ENCODE data around the gene NAT14. TPM values are rescaled to one million over a fixed set of nuclear protein-coding genes. Genes with fewer than 3 reads are reported as not detected.
A peak's percentile ranks its signal among the peaks of the same experiment; 100 is the strongest.

NAT14 gene
- total RNA-seq, 3 donors from 2014 or later, result 1.9 to 11.3 (median 10.8) TPM

GRCh38 chr19:55441319-55441691 is 43.7 kb upstream of the NAT14 start:
- peaks cover 20 to 88% of the 10 kb centered on the region in 2 donors for H3K27me3 ChIP-seq
- H3K27ac ChIP-seq, result no peak overlapping the region
- H3K36me3 ChIP-seq, result no peaks in the 10 kb centered on the region
- H3K4me3 ChIP-seq, result no peak overlapping the region
- H3K9me3 ChIP-seq, result no peaks in the 10 kb centered on the region
- H3K4me1 ChIP-seq, result no peaks in the 10 kb centered on the region
- no peak for DNase-seq (ENCODE audit: low spot score in 2 of 2)
- TF ChIP-seq POLR2A (IDR thresholded peaks at IDR 0.05) (no peak), CTCF (IDR thresholded peaks at IDR 0.05) (no peak), POLR2AphosphoS5 (IDR thresholded peaks at IDR 0.05) (no peak)
- intact Hi-C loops (cut with DNase I; ENCODE audit: low total_unique reads), result no loop called here

- Histone ChIP-seq H3K4me3 (peak overlapping the region in 1 of 3 donors; percentile 46), H3K27me3 (peaks cover 20 to 85% of the 10 kb centered on the region in 2 donors), H3K27ac (no peak overlapping the region), H3K36me3 (no peaks in the 10 kb centered on the region), H3K9me3 (no peaks in the 10 kb centered on the region), H3K4me1 (no peaks in the 10 kb centered on the region)
- intact Hi-C loops (cut with DNase I; ENCODE audit: low total_unique reads), result no loop called here
- TF ChIP-seq CTCF (IDR thresholded peaks at IDR 0.05), result no peak
- TF ChIP-seq POLR2AphosphoS5 (IDR thresholded peaks at IDR 0.05), result no peak
- TF ChIP-seq POLR2A (IDR thresholded peaks at IDR 0.05), result no peak
- DNase-seq (ENCODE audit: low spot score in 2 of 2), result no peak
These were observed 43.2 kb upstream of the NAT14 start for GRCh38 chr19:55441692-55442321.

GRCh38 chr19:55442372-55442961 is 42.5 kb upstream of the NAT14 start:
- no peaks in the 10 kb centered on the region for H3K9me3 ChIP-seq
- peak overlapping the region in 1 of 3 donors; percentile 46 for H3K4me3 ChIP-seq
- no peaks in the 10 kb centered on the region for H3K4me1 ChIP-seq
- H3K36me3 ChIP-seq, result no peaks in the 10 kb centered on the region
- H3K27me3 ChIP-seq, result peaks cover 20 to 79% of the 10 kb centered on the region in 2 donors
- no peak for DNase-seq (ENCODE audit: low spot score in 2 of 2)
- intact Hi-C loops (cut with DNase I; ENCODE audit: low total_unique reads), result no loop called here
- TF ChIP-seq CTCF (IDR thresholded peaks at IDR 0.05) (no peak), POLR2AphosphoS5 (IDR thresholded peaks at IDR 0.05) (no peak), POLR2A (IDR thresholded peaks at IDR 0.05) (no peak)
- H3K27ac ChIP-seq, result no peak overlapping the region

GRCh38 chr19:55443045-55443823 is 41.8 kb upstream of the NAT14 start, which contains the start of gene SHISA7:
SHISA7 (minus strand) TSS chr19:55443300; CDS start chr19:55442863, 437 bp downstream.
- no peaks in the 10 kb centered on the region for H3K9me3 ChIP-seq
- no peak for DNase-seq (ENCODE audit: low spot score in 2 of 2)
- H3K4me3 ChIP-seq, result peak within 1 kb of the TSS in 1 of 3 donors; percentile 46
- peaks cover 20 to 71% of the 10 kb centered on the region in 2 donors for H3K27me3 ChIP-seq
- no peak within 1 kb of the TSS for H3K27ac ChIP-seq
- intact Hi-C loops (cut with DNase I; ENCODE audit: low total_unique reads), result no loop called here
- H3K4me1 ChIP-seq, result no peaks in the 10 kb centered on the region
- no peaks in the 10 kb centered on the region for H3K36me3 ChIP-seq
- TF ChIP-seq POLR2AphosphoS5 (IDR thresholded peaks at IDR 0.05) (no peak), CTCF (IDR thresholded peaks at IDR 0.05) (no peak), POLR2A (IDR thresholded peaks at IDR 0.05) (no peak)
